ENCODE data around the gene PROCR. TPM values are rescaled to one million over a fixed set of nuclear protein-coding genes. Genes with fewer than 3 reads are reported as not detected.

Gene PROCR
- total and polyA plus RNA-seq, 10 donors = 5.0 to 104 (median 26.7) TPM

- TF ChIP-seq CTCF (IDR thresholded peaks at IDR 0.05 in 8 of 11, conservative IDR thresholded peaks at IDR 0.05 in 3 of 11) (no peak), POLR2A (IDR thresholded peaks at IDR 0.05) (no peak), POLR2AphosphoS5 (IDR thresholded peaks at IDR 0.05) (no peak)
- H3K27me3 ChIP-seq (replicated peaks in 1 of 7) = no peaks in the 10 kb centered on the region
- H3K27ac ChIP-seq = no peak overlapping the region
- no peak for DNase-seq
- no peak overlapping the region for H3K4me3 ChIP-seq
- peaks cover 0 to 37% (median 0%) of the 10 kb centered on the region in 6 donors for H3K36me3 ChIP-seq
- intact Hi-C loops (cut with DNase I; ENCODE audit: low total_unique reads) = no loop called here
- H3K4me1 ChIP-seq = no peaks in the 10 kb centered on the region
- H3K9me3 ChIP-seq = no peaks in the 10 kb centered on the region
- 83 to 88% (median 87%) methylated on average over 12 of the region's 12 CpGs for WGBS, 5 donors
These were observed 43.4 kb downstream of the PROCR start for GRCh38 chr20:35215066-35215956.

- WGBS, 5 donors = 85 to 95% (median 90%) methylated on average over 5 of the region's 5 CpGs
- intact Hi-C loops (cut with DNase I; ENCODE audit: low total_unique reads) = no loop called here
- H3K27me3 ChIP-seq (replicated peaks in 1 of 7) = no peaks in the 10 kb centered on the region
- H3K27ac ChIP-seq = no peak overlapping the region
- no peak for TF ChIP-seq CTCF (IDR thresholded peaks at IDR 0.05 in 8 of 11, conservative IDR thresholded peaks at IDR 0.05 in 3 of 11)
- TF ChIP-seq POLR2AphosphoS5 (IDR thresholded peaks at IDR 0.05) = no peak
- no peak for TF ChIP-seq POLR2A (IDR thresholded peaks at IDR 0.05)
- H3K36me3 ChIP-seq = peaks cover 0 to 31% (median 0%) of the 10 kb centered on the region in 6 donors
- DNase-seq = no peak
- no peaks in the 10 kb centered on the region for H3K9me3 ChIP-seq
- H3K4me3 ChIP-seq = no peak overlapping the region
- no peaks in the 10 kb centered on the region for H3K4me1 ChIP-seq
These were observed 44.7 kb downstream of the PROCR start for GRCh38 chr20:35216541-35216940.

DNA sequence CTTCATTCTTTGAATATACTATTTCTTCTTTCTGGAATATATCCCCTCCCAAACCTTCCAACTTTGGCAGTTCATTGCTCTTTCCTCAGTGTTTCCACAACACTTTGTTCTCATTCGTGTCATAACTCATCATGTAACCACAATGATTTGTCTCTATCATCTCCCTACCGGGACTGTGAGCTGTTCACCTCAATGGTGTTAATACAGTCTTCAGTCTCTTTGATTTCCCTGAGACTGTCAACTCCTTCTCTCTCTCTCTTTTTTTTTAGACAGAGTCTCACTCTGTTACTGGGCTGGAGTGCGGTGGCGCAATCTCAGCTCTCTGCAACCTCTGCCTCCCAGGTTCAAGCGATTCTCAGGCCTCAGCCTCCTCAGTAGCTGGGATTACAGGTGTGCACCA, 52.1 kb downstream of the PROCR start:
- H3K27me3 ChIP-seq (replicated peaks in 1 of 7) = peaks cover 0 to 25% (median 9%) of the 10 kb centered on the region in 7 donors
- no peaks in the 10 kb centered on the region for H3K9me3 ChIP-seq
- 86 to 95% (median 91%) methylated on average over 5 of the region's 5 CpGs for WGBS, 5 donors
- intact Hi-C loops (cut with DNase I; ENCODE audit: low total_unique reads) = no loop called here
- DNase-seq = no peak
- TF ChIP-seq POLR2AphosphoS5 (IDR thresholded peaks at IDR 0.05) (no peak), POLR2A (IDR thresholded peaks at IDR 0.05) (no peak)
- peaks cover 0 to 4% (median 0%) of the 10 kb centered on the region in 6 donors for H3K36me3 ChIP-seq
- H3K27ac ChIP-seq = no peak overlapping the region
- peaks cover 0 to 20% (median 2%) of the 10 kb centered on the region in 6 donors for H3K4me1 ChIP-seq
- H3K4me3 ChIP-seq = no peak overlapping the region

GRCh38 chr20:35224536-35224935, 52.7 kb downstream of the PROCR start:
- peaks cover 0 to 25% (median 9%) of the 10 kb centered on the region in 7 donors for H3K27me3 ChIP-seq (replicated peaks in 1 of 7)
- no peak overlapping the region for H3K27ac ChIP-seq
- TF ChIP-seq CTCF (IDR thresholded peaks at IDR 0.05 in 8 of 11, conservative IDR thresholded peaks at IDR 0.05 in 3 of 11) = no peak
- TF ChIP-seq POLR2A (IDR thresholded peaks at IDR 0.05) = no peak
- peaks cover 0 to 4% (median 0%) of the 10 kb centered on the region in 6 donors for H3K36me3 ChIP-seq
- intact Hi-C loops (cut with DNase I; ENCODE audit: low total_unique reads) = no loop called here
- H3K4me1 ChIP-seq = peaks cover 0 to 20% (median 2%) of the 10 kb centered on the region in 6 donors
- no peak for DNase-seq
- H3K9me3 ChIP-seq = no peaks in the 10 kb centered on the region
- 93 to 95% (median 93%) methylated on average over 5 of the region's 5 CpGs for WGBS, 5 donors
- H3K4me3 ChIP-seq = no peak overlapping the region
